Fibroblast of skin of scalp (primary cell): Measurements from ENCODE around the gene CRLF2.
"Not testable (repeated sequence)": the region's sequence is repeated elsewhere in the genome, so short reads cannot be mapped to it uniquely, and the experiment has no call there.

Experiments used
- DNase-seq: peaks from one replicate; pipeline ENCODE4 v3.0.0-alpha.2; 2013

Gene CRLF2

DNA sequence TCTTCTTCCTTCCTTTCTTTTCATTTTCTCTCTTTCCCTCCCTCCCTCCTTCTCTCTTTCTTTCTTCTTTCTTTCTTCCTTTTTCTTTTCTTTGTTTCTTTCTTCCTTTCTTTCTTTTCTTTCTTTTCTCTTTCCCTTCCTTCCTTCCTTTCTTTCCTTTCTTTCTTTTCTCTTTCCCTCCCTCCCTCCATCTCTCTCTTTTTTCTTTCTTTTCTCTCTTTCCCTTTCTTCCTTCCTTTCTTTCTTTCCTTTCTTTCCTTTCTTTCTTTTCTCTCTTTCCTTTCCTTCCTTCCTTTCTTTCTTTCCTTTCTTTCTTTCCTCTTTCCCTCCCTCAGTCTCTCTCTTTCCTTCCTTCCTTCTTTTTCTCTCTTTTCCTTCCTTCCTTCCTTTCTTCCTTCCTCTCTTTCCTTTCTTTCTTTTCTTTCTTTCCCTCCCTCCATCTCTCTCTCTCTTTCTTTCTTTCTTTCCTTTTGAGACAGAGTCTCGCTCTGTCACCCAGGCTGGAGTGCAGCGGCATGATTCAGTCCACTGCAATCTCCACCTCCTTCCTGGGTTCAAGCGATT lies 44.4 kb downstream of the CRLF2 start:
- DNase-seq, result no peak

- DNase-seq, result no peak
These were observed 45.0 kb downstream of the CRLF2 start for GRCh38 chrX:1167466-1167865.

- DNase-seq, result peak; percentile 18
These were observed 46.8 kb downstream of the CRLF2 start for GRCh38 chrX:1165535-1166196.

DNA sequence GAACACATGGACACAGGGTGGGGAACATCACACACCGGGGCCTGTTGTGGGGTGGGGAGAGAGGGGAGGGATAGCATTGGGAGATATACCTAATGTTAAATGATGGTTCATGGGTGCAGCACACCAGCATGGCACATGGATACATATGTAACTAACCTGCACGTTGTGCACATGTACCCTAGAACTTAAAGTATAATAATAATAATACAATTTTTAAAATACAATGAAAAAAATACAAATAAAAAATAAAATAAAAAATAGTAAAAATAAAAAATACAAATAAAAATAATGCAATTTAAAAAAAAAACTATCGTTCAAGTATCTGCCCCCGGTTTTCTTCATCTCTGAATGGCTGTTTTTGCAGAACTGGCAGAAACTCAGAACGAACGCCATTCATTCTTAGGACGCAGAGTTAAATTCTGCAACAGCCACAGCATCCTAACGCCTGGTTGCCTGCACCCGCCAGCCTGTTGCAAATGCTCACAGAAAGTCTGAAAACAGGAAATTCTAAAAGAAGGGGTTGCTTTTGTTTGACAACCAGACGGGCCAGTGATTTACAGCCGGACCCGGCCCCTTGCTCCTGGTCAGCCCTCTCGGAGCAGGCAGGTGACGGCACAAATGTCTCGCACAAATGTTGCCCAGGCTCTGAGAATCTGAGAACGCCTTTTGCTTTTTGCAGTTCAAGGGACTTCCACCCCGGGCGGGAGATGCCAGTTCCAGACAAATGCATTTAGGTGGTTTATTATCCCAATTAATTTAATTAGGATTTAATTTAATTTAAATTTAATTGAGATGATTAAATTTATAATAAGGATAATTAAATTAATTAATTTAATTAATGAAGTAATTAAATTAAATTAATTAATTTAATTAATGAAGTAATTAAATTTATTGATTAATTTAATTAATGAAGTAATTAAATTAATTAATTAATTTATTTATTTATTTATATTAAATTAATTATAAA lies 47.8 kb downstream of the CRLF2 start:
- no peak for DNase-seq

DNA sequence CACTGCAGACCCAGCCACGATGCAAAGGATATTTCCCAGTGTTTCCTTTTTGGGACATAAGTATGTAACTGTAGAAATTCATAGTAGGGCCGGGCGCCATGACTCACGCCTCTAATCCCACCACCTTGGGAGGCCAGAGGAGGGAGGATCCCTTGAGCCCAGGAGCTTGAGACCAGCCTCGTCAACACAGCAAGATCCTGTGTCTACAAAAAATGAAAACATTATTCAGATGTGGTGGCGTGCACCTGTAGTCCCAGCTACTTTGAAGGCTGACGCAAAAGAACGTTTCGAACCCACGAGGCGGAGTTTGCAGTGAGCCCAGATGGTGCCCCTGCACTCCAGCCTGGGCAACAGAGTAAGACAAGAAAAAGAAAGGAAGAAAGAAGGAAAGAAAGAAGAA lies 49.2 kb downstream of the CRLF2 start:
- DNase-seq, result no peak

GRCh38 chrX:1162119-1162916 lies 50.1 kb downstream of the CRLF2 start:
- DNase-seq, result no peak

DNA sequence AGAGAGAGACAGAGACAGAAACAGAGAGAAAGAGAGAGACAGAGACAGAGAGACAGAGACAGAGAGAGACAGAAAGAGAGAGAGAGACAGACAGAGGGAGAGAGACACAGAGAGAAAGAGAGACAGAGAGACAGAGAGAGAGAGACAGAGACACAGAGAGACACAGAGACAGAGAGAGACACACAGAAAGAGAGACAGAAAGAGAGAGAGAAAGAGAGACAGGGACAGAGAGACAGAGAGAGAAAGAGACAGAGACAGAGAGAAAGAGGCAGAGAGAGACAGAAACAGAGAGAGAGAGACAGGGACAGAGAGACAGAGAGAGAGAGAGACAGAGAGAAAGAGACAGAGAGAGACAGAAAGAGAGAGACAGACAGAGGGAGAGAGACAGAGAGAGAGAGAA lies 52.9 kb downstream of the CRLF2 start:
- DNase-seq, result no peak

GRCh38 chrX:1156681-1157455 lies 55.6 kb downstream of the CRLF2 start:
- DNase-seq, result not testable (repeated sequence)

GRCh38 chrX:1153940-1154339 lies 58.5 kb downstream of the CRLF2 start:
- no peak for DNase-seq

DNA sequence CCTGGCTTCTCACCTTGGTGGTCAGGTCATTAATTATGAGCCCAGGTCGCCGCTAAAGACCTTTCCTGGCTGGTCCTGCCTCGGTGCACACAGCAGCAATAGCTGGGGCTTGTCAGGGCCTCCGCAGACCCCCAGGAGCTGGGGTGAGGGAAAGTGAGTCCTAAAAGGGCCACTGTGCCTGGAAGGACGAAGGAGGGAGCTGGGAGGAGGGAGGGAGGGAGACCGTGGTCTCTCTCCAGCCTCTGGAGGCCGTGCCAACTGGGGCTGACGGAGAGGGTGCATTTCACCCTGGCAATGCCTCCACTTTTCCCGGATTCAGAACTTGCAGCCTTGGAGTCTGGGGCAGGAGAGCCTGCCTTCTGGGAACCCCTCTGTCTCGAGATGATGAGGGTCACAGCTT lies 60.4 kb downstream of the CRLF2 start:
- no peak for DNase-seq

DNA sequence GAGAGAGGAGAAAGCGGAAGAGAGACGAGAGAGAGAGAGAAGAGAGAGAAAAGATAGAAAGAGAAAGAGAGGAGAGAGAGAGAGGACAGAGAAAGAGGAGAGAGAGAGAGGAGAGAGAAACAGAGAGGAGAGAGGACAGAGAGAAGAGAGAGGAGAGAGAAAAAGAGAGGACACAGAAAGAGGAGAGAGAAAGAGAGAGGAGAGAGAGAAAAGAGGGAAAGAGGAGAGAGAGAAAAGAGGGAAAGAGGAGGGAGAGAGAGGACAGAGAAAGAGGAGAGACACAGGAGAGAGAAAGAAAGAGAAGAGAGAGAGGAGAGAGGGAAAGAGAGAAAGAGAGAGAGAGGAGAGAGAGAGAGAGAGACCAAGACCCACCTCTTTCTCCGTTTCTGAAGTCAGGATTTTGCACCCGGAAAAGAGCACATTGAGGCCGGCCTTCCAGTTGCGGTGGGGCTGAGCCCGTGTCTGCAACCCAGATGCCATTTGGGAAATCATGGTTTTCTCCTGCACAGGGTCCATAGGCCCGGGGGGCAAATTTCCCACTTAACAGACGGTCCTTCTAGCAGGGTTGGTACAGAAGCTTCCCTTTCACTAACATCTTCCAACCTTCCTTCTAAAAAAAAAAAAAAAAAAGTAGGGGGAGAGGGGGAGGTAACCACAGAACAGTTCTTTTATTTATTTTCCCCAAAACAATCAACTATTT lies 60.9 kb downstream of the CRLF2 start:
- no peak for DNase-seq

- no peak for DNase-seq
These were observed 61.7 kb downstream of the CRLF2 start for GRCh38 chrX:1150569-1151347.

DNA sequence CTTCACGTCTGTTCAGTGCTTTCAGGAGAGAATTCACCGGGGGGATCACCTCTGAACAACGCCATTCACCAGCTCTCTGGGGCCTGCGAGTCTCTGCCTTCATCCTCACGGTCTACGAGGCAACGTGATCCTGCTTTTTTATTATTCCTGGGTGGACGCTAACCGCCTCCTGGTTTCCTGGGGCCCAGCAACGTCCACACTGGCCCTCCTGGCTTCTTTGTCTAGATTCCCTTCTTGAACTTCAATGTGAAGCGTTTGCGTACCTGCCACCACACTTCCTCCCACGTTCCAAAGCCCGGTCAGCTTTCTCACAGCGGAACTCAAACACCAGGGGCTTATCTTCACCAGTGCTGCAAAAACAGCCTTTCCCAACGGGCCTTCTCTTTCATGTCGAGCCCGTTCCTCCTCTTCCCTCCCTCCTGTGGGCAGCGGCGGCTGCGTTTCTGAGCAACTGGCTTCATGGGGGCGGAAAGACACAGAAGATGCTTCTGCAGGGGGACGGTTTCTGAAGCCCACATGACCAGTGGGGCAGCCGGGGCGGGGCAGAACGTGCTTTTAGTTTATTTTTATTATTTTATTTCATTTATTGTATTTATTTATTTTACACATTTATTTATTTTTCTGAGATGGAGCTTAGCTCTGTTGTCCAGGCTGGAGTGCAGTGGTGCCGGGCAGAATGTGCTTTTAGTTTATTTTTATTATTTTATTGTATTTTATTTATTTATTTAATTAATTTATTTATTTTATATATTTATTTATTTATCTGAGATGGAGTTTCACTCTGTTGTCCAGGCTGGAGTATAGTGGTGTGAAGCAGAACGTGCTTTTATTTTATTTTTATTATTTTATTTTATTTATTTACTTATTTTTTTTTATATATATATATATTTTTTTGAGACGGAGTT lies 64.6 kb downstream of the CRLF2 start:
- no peak for DNase-seq

GRCh38 chrX:1144293-1144692 lies 68.2 kb downstream of the CRLF2 start:
- no peak for DNase-seq
